Astrocyte (in vitro differentiated cells and primary cell): Measurements from ENCODE around the gene USP50. TPM values are rescaled to one million over a fixed set of nuclear protein-coding genes. Genes with fewer than 3 reads are reported as not detected.

Source experiments
- DNase-seq: peaks from one replicate; pipeline ENCODE4 v3.0.0-alpha.2; 2010; ENCODE audit warnings: low read depth
- FAIRE-seq: peaks from 2 replicates; lab custom pipeline; 2011; peaks lifted over from hg19 to GRCh38; lab: Jason Lieb, UNC
- H2AFZ ChIP-seq: 2 replicates; pipeline ENCODE4 v1.6.0; 2012; ENCODE audit warnings: low read depth, low read length, inconsistent platforms
- H3K27ac ChIP-seq: 2 replicates; pipeline ENCODE4 v1.5.1; 2011; ENCODE audit warnings: low read depth, low read length, inconsistent platforms
- H3K27me3 ChIP-seq: 2 replicates; pipeline ENCODE4 v1.6.0; 2011; ENCODE audit warnings: low read length, inconsistent platforms; ENCODE audit not compliant: insufficient read depth
- H3K36me3 ChIP-seq: 2 replicates; pipeline ENCODE4 v1.5.1; 2011; ENCODE audit warnings: low read length, inconsistent platforms; ENCODE audit not compliant: insufficient read depth
- H3K4me1 ChIP-seq: 2 replicates; pipeline ENCODE4 v1.5.1; 2011; ENCODE audit warnings: low read length, inconsistent platforms; ENCODE audit not compliant: insufficient read depth
- H3K4me2 ChIP-seq: 2 replicates; pipeline ENCODE4 v1.6.0; 2012; ENCODE audit warnings: low read length, inconsistent platforms
- H3K4me3 ChIP-seq: 2 replicates; pipeline ENCODE4 v1.5.1; 2011; ENCODE audit warnings: low read depth, mild to moderate bottlenecking, low read length, inconsistent platforms; ENCODE audit not compliant: insufficient read depth
- H3K79me2 ChIP-seq: 2 replicates; pipeline ENCODE4 v1.6.0; 2012; ENCODE audit warnings: mild to moderate bottlenecking, low read length, inconsistent platforms; ENCODE audit not compliant: insufficient read depth
- H3K9ac ChIP-seq: 2 replicates; pipeline ENCODE4 v1.6.0; 2012; ENCODE audit warnings: mild to moderate bottlenecking, low read length, inconsistent platforms
- H3K9me3 ChIP-seq: 2 replicates; pipeline ENCODE4 v1.5.1; 2012; ENCODE audit warnings: low read depth, mild to moderate bottlenecking, low read length, inconsistent platforms; ENCODE audit not compliant: insufficient read depth
- H4K20me1 ChIP-seq: 2 replicates; pipeline ENCODE4 v1.6.0; 2012; ENCODE audit warnings: low read length, inconsistent platforms; ENCODE audit not compliant: insufficient read depth
- H3K27ac Mint-ChIP-seq: one replicate; pipeline ENCODE4 v1.8.0; 2021; ENCODE audit warnings: mild to moderate bottlenecking, mixed read lengths; ENCODE audit not compliant: unreplicated experiment
- H3K27me3 Mint-ChIP-seq: one replicate; pipeline ENCODE4 v1.8.0; 2021; ENCODE audit warnings: low read depth, mixed read lengths; ENCODE audit not compliant: unreplicated experiment
- H3K36me3 Mint-ChIP-seq: one replicate; pipeline ENCODE4 v1.8.0; 2021; ENCODE audit warnings: low read depth, mixed read lengths; ENCODE audit not compliant: unreplicated experiment
- H3K4me1 Mint-ChIP-seq: one replicate; pipeline ENCODE4 v1.8.0; 2021; ENCODE audit warnings: low read depth, mixed read lengths; ENCODE audit not compliant: unreplicated experiment
- H3K4me3 Mint-ChIP-seq: one replicate; pipeline ENCODE4 v1.8.0; 2021; ENCODE audit warnings: mild to moderate bottlenecking, moderate library complexity, mixed read lengths; ENCODE audit not compliant: unreplicated experiment
- H3K9me3 Mint-ChIP-seq: one replicate; pipeline ENCODE4 v1.8.0; 2021; ENCODE audit warnings: mild to moderate bottlenecking, mixed read lengths; ENCODE audit not compliant: unreplicated experiment
- CTCF ChIP-seq: IDR thresholded peaks from 2 replicates; pipeline ENCODE4 v1.5.1; 2011; ENCODE audit warnings: low read depth, mild to moderate bottlenecking, inconsistent platforms, low read length, moderate library complexity; ENCODE audit not compliant: insufficient read depth
- EZH2 ChIP-seq: IDR thresholded peaks from 2 replicates; pipeline ENCODE4 v1.6.1; 2012; ENCODE audit warnings: mild to moderate bottlenecking, low read length, inconsistent platforms; ENCODE audit not compliant: insufficient read depth
- total RNA-seq: library from RNA; stranded (reverse); gene quantifications from 2 replicates; pipeline ENCODE4 v1.2.1, GENCODE V29; 2021

USP50 gene
- total RNA-seq, 1 donor from 2014 or later = 0.34 TPM

DNA sequence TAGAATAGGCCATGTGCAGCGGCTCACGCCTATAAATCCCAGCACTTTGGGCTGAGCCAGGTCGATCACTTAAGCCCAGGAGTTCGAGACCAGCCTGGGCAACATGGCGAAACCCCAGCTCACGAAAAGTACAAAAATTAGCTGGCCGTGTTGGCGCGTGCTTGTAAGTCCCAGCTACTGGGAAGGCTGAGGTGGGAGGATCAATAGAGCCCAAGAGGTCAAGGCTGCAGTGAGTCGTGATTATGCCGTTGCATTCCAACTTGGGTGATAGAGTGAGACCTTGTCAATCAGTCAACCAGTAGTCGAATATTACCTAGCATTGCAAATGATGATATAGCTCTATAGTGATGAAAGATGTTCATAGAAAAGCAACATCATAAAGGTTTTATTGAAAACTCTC lies 70.3 kb downstream of the USP50 start:
- Histone ChIP-seq H3K4me1 (no peaks in the 10 kb centered on the region), H3K36me3 (peaks cover 8% of the 10 kb centered on the region), H3K9me3 (no peaks in the 10 kb centered on the region), H4K20me1 (no peaks in the 10 kb centered on the region), H3K4me3 (no peak overlapping the region), H3K9ac (no peak overlapping the region), H2AFZ (no peak overlapping the region), H3K4me2 (no peak overlapping the region), H3K27ac (no peak overlapping the region), H3K27me3 (no peaks in the 10 kb centered on the region), H3K79me2 (no peaks in the 10 kb centered on the region)
- DNase-seq (no peak), FAIRE-seq (no peak)
- Mint-ChIP-seq H3K4me3 (no peak overlapping the region), H3K27me3 (no peaks in the 10 kb centered on the region), H3K9me3 (no peaks in the 10 kb centered on the region), H3K27ac (no peak overlapping the region), H3K4me1 (no peaks in the 10 kb centered on the region), H3K36me3 (no peaks in the 10 kb centered on the region)
- TF ChIP-seq EZH2 = no peak
- no peak for TF ChIP-seq CTCF

DNA sequence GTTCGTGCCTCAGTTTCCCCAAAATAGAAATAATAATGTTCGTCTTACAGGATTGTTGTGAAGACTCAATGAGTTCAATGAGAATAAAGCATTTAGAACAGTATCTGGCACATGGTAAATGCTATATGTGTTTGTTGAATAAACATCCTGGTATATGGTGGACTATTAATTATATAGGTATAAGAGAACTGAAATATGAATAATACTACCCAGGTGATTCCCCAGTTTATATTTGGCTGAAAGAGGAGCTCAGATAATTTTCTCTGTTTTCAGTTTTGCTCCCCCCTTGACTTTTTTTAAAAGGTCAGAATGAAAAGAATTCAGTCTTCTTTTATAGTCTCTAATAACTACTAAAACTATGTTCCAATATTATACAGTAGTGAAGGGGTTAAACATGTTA lies 75.4 kb downstream of the USP50 start:
- Histone ChIP-seq H3K36me3 (peaks cover 4% of the 10 kb centered on the region), H3K27ac (no peak overlapping the region), H3K4me1 (no peaks in the 10 kb centered on the region), H3K27me3 (no peaks in the 10 kb centered on the region), H3K4me3 (no peak overlapping the region), H3K9ac (no peak overlapping the region), H3K4me2 (no peak overlapping the region), H4K20me1 (no peaks in the 10 kb centered on the region), H3K79me2 (no peaks in the 10 kb centered on the region), H3K9me3 (no peaks in the 10 kb centered on the region), H2AFZ (no peak overlapping the region)
- no peaks in the 10 kb centered on the region for H3K4me1 Mint-ChIP-seq
- no peak overlapping the region for H3K4me3 Mint-ChIP-seq
- no peak overlapping the region for H3K27ac Mint-ChIP-seq
- FAIRE-seq (no peak), DNase-seq (no peak)
- peaks cover 4% of the 10 kb centered on the region for H3K36me3 Mint-ChIP-seq
- TF ChIP-seq CTCF = no peak
- no peaks in the 10 kb centered on the region for H3K9me3 Mint-ChIP-seq
- no peaks in the 10 kb centered on the region for H3K27me3 Mint-ChIP-seq

DNA sequence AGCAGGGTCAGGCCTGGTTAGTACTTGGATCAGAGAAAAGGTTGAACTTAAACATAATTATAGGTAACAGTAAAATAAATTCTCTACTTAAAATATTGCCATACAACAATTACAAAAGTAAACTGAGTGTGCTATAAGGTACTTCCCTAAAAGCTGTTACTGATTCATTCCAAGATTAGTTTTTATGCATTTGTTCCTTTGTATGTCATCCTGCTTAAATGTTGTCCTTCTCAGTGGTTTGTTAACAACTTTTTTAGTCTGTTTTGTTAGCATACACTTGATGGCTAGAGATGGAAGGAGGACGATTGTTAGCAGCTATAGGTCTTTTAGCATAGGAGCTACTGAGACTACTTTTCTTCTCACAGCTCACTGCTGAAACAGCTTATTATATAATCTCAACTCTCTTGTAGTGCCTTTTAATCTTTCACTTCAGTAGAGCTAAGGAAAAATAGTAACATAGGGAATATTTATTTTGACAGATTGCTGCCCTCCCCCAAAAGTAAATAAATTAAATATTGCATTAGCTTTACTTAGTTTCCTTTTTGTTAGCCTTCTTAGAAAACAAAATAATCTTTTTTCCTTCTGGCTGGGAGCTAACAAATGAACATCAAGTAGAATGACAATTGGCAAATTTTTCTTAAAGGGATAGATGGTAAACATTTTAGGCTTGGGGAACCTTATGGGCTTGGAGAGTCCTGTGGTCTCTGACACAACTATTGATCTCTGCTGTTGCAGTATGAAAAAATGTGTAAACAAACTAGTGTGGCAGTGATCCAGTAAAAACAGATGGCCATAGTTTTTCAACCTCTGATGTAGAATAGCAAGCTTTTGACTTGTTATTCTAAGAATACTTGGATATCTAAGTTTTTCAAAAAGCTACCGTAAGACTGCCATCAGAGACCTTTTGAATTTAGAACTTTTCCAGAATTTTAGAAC lies 82.8 kb downstream of the USP50 start:
- peaks cover 6% of the 10 kb centered on the region for H3K36me3 Mint-ChIP-seq
- Histone ChIP-seq H3K4me2 (no peak overlapping the region), H3K79me2 (no peaks in the 10 kb centered on the region), H3K27me3 (no peaks in the 10 kb centered on the region), H4K20me1 (no peaks in the 10 kb centered on the region), H3K4me1 (no peaks in the 10 kb centered on the region), H3K9me3 (no peaks in the 10 kb centered on the region), H3K36me3 (peaks cover 19% of the 10 kb centered on the region), H3K9ac (no peak overlapping the region), H3K27ac (no peak overlapping the region), H2AFZ (no peak overlapping the region), H3K4me3 (no peak overlapping the region)
- no peak overlapping the region for H3K27ac Mint-ChIP-seq
- DNase-seq (peak; percentile 32), FAIRE-seq (no peak)
- H3K9me3 Mint-ChIP-seq = no peaks in the 10 kb centered on the region
- H3K4me1 Mint-ChIP-seq = no peaks in the 10 kb centered on the region
- no peaks in the 10 kb centered on the region for H3K27me3 Mint-ChIP-seq
- TF ChIP-seq CTCF (no peak), EZH2 (no peak)
- H3K4me3 Mint-ChIP-seq = no peak overlapping the region
